Measurements from ENCODE around the gene FAAP100.
"Not testable (repeated sequence)": the region's sequence is repeated elsewhere in the genome, so short reads cannot be mapped to it uniquely, and the experiment has no call there.

The FAAP100 gene

DNA sequence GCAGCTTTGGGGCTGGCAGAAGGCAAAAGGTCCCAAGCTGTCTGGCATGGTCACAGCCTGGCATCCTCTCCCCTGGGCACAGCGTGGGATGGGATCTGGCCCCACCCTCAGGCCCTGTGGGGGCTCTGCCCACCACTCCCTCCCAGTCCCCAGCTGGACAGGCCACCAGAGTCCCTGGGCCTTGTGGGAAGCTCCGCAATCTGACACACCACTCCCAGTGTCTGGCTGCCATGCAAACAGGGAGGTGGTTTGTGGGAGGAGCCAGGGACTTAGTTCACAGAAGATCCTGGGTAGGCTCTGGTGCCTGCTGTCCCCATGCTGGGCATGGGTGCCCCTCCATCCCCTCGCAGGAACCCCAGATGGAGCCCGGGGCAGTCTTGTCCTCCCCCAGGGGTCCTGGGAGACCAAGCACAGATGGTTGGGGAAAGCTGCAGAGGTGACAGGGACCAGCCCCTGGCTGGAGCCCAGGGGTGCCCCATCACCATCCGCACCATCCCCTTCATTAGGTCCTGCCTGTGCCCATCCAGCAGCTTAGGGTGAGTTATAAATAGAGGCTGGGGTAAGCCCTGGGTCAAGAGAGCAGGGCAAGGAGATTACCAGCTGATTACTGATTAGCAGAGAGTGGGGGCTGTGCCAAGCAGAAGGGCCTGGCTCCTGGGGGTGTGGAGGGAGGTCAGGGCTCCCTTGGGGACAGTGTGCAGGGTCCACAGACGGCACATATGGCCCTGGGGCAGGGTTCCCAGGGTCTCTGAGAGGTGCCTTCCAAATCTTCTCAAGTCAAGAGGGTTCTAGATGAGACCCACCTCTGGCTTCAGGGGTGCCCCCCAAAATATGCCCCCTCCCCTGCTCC lies 17.8 kb downstream of the FAAP100 start:
- TF ChIP-seq, protein P1, sequence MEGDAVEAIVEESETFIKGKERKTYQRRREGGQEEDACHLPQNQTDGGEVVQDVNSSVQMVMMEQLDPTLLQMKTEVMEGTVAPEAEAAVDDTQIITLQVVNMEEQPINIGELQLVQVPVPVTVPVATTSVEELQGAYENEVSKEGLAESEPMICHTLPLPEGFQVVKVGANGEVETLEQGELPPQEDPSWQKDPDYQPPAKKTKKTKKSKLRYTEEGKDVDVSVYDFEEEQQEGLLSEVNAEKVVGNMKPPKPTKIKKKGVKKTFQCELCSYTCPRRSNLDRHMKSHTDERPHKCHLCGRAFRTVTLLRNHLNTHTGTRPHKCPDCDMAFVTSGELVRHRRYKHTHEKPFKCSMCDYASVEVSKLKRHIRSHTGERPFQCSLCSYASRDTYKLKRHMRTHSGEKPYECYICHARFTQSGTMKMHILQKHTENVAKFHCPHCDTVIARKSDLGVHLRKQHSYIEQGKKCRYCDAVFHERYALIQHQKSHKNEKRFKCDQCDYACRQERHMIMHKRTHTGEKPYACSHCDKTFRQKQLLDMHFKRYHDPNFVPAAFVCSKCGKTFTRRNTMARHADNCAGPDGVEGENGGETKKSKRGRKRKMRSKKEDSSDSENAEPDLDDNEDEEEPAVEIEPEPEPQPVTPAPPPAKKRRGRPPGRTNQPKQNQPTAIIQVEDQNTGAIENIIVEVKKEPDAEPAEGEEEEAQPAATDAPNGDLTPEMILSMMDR (IDR thresholded peaks at IDR 0.05), result no peak
- peak overlapping the region in 1 of 2 donors; percentile 32 for H3K27ac ChIP-seq
- no peak overlapping the region for H3K4me3 ChIP-seq
- no peak for DNase-seq (ENCODE audit: low spot score)

DNA sequence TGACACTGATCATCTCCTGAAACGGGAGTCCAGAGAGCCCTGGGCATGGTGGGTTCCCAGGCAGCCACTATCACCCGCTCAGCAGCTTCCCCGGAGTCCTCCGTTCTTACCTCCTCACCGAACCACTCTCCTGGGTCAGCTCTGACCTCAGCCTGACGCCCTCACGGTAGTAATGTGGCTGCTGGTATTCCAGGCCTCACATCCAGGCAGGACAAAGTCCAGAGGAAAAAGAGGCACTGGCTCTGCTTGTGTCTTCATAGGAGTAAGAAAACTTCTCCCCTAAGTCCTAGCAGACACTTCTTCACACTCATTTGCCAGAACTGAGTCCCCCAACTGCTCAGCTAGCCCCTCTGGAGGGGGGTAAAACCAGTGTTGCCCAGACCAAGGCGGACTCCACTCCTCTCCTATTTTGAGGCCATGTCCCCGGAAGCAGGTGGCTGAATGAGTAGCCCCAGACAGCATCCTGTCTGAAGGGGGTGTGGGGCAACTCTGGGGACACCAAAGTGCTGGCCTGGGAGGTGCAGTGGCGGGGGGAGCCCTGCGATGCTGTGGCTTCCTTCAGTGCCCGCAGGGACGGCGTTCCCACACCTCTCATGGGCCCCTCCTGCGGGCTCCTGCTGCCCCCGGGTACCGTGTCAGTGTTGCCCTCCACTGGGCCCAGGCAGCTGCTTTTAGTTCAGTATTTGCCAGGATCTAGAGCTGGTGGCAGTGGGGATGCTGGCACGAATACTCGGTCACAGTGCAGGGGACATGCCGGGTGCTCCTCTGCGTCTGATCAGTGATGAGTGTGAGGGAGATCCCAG lies 18.6 kb downstream of the FAAP100 start:
- DNase-seq (ENCODE audit: low spot score), result no peak
- Histone ChIP-seq H3K4me3 (no peak overlapping the region), H3K27ac (peak overlapping the region in 1 of 2 donors; percentile 32)
- TF ChIP-seq, protein P1 (IDR thresholded peaks at IDR 0.05), result no peak

DNA sequence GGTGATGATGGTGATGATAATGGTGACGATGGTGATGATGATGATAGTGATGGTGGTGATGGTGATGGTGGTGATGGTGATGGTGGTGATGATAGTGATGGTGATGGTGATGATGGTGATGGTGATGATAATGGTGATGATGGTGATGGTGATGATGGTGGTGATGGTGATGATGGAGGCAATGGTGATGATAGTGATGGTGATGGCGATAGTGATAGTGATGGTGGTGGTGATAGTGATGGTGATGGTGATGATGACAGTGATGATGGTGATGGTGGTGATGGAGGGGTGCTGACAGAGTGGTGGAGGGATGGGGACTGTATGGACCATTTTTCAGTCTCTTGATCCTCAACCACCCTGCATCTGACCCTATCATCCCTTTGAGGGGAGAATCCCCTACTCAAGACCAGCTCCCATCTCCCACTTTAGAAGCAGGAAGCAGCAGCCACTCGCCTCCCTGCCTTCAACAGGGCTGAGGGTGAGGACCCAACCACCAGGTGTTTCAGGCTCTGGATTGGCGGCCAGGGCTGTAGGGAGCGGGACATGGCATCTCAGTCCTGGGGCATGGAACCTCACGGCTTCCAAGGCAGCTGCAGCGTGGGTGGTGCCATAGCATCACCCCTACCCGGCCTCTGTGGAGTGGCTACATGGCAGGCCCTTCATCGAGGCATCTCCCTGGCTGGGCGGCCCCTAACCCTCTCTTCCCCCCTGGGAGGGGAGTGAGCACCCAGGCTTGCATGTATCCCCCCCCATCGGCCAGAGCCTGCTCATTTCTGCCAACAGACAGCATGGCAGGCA lies 19.5 kb downstream of the FAAP100 start:
- no peak overlapping the region for H3K27ac ChIP-seq
- TF ChIP-seq, protein P1 (IDR thresholded peaks at IDR 0.05), result no peak
- H3K4me3 ChIP-seq, result no peak overlapping the region
- no peak for DNase-seq (ENCODE audit: low spot score)

DNA sequence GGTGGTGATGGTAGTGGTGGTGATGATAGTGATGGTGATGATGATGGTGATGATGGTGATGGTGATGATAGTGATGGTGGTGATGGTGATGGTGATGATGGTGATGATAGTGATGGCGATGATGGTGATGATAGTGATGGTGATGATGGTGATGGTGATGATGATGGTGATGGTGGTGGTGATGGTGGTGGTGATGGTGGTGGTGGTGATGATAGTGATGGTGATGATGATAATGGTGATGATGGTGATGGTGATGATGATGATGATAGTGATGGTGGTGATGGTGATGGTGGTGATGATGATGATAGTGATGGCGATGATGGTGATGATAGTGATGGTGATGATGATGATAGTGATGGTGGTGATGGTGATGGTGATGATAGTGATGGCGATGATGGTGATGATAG lies 20.2 kb downstream of the FAAP100 start:
- DNase-seq (ENCODE audit: low spot score); H3K27ac ChIP-seq; H3K4me3 ChIP-seq: not testable (repeated sequence)

DNA sequence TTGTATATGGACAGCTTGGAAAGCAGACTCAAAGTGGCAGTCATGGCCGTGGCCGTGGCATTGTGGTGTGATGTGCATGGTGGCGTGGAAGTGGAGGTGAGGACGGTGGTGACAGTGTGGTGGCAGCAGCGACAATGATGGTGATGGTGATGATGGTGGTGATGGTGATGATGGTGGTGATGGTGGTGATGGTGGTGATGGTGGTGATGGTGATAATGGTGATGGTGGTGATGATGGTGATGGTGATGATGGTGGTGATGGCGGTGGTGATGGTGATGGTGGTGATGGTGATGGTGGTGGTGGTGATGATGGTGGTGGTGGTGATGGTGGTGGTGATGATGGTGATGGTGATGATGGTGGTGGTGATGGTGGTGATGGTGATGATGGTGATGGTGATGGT lies 21.1 kb downstream of the FAAP100 start:
- not testable (repeated sequence) for DNase-seq (ENCODE audit: low spot score); H3K27ac ChIP-seq; H3K4me3 ChIP-seq

DNA sequence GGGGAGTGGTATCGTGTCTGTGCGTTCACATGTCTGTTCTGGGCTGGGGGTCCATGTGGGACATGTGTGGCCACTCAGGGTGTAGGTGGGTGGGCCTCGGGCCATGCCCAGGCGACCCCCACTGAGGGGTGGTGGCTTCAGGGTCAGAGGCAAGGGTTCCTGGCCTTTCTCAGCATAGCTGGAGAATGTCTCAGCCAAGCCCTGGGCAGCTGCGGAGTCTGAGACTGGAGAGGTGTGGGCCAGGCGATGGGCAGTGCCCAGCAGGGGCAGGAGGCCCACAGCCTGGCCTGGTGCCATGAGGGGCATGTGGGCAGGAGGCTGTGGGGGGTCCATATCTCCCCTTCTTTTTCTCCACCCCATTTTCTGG lies 22.7 kb downstream of the FAAP100 start:
- TF ChIP-seq, protein P1 (IDR thresholded peaks at IDR 0.05), result no peak
- Histone ChIP-seq H3K4me3 (no peak overlapping the region), H3K27ac (no peak overlapping the region)
- DNase-seq (ENCODE audit: low spot score), result no peak

DNA sequence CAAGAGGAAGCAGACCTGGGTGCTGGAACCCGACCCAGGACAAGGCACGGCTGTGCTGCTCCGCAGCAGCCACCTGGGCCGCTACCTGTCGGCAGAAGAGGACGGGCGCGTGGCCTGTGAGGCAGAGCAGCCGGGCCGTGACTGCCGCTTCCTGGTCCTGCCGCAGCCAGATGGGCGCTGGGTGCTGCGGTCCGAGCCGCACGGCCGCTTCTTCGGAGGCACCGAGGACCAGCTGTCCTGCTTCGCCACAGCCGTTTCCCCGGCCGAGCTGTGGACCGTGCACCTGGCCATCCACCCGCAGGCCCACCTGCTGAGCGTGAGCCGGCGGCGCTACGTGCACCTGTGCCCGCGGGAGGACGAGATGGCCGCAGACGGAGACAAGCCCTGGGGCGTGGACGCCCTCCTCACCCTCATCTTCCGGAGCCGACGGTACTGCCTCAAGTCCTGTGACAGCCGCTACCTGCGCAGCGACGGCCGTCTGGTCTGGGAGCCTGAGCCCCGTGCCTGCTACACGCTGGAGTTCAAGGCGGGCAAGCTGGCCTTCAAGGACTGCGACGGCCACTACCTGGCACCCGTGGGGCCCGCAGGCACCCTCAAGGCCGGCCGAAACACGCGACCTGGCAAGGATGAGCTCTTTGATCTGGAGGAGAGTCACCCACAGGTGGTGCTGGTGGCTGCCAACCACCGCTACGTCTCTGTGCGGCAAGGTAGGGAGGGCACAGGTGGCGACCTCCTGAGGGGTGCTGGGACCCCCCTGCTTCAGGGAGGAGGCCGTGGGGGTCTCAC lies 23.3 kb downstream of the FAAP100 start:
- TF ChIP-seq, protein P1 (IDR thresholded peaks at IDR 0.05), result no peak
- Histone ChIP-seq H3K4me3 (no peak overlapping the region), H3K27ac (no peak overlapping the region)
- DNase-seq (ENCODE audit: low spot score), result no peak

Data from coronary artery (tissue), 2 donors.